ENCODE results near the gene RAB11B. TPM values are rescaled to one million over a fixed set of nuclear protein-coding genes. Genes with fewer than 3 reads are reported as not detected.

The RAB11B gene
- total RNA-seq, 1 experiment from 2014 or later = 91.3 TPM

GRCh38 chr19:8452446-8453123, 62.4 kb downstream of the RAB11B start:
- peaks cover 17% of the 10 kb centered on the region for H3K4me1 ChIP-seq
- no peak overlapping the region for H3K4me3 Mint-ChIP-seq (ENCODE audit: unreplicated experiment)
- H3K27me3 Mint-ChIP-seq (ENCODE audit: insufficient read depth, unreplicated experiment) = no peaks in the 10 kb centered on the region
- H3K36me3 Mint-ChIP-seq (ENCODE audit: insufficient read depth, unreplicated experiment) = peaks cover 67% of the 10 kb centered on the region
- DNase-seq = no peak
- H3K4me1 Mint-ChIP-seq (ENCODE audit: low read depth, unreplicated experiment) = peaks cover 11% of the 10 kb centered on the region
- no peaks in the 10 kb centered on the region for H3K9me3 Mint-ChIP-seq (ENCODE audit: unreplicated experiment)
- no peaks in the 10 kb centered on the region for H3K27me3 ChIP-seq (replicated peaks; ENCODE audit: control insufficient read depth, insufficient read depth, low read length)
- no peaks in the 10 kb centered on the region for H3K9me3 ChIP-seq
- no peak overlapping the region for H3K4me3 ChIP-seq (ENCODE audit: low read depth, low read length)
- ChIA-PET CTCF (interaction anchor here (1.1 kb wide), 1 partner anchor 53 kb away, joined by 3 read pairs; no protein-coding TSS in a partner anchor), POLR2A (interaction anchor here (1.3 kb wide), 1 partner anchor 61 kb away, joined by 5 read pairs; the partner anchor contains the start of gene ZNF414)
- TF ChIP-seq, protein P1, sequence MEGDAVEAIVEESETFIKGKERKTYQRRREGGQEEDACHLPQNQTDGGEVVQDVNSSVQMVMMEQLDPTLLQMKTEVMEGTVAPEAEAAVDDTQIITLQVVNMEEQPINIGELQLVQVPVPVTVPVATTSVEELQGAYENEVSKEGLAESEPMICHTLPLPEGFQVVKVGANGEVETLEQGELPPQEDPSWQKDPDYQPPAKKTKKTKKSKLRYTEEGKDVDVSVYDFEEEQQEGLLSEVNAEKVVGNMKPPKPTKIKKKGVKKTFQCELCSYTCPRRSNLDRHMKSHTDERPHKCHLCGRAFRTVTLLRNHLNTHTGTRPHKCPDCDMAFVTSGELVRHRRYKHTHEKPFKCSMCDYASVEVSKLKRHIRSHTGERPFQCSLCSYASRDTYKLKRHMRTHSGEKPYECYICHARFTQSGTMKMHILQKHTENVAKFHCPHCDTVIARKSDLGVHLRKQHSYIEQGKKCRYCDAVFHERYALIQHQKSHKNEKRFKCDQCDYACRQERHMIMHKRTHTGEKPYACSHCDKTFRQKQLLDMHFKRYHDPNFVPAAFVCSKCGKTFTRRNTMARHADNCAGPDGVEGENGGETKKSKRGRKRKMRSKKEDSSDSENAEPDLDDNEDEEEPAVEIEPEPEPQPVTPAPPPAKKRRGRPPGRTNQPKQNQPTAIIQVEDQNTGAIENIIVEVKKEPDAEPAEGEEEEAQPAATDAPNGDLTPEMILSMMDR (IDR thresholded peaks at IDR 0.05; ENCODE audit: insufficient read depth in 1 of 2, low read depth in 1 of 2, low read length in 1 of 2, severe bottlenecking in 1 of 2, unreplicated experiment in 1 of 2) = no peak
- intact Hi-C loops (cut with micrococcal nuclease; ENCODE audit: unreplicated experiment) = no loop called here
- BruUV-seq (replicated peaks) = no TSS peak
- peaks cover 2% of the 10 kb centered on the region; the same call in 1 of the 2 replicates for H3K36me3 ChIP-seq (ENCODE audit: control insufficient read depth, insufficient read depth, low read length)
- H3K27ac Mint-ChIP-seq (ENCODE audit: unreplicated experiment) = no peak overlapping the region

- H3K4me1 Mint-ChIP-seq (ENCODE audit: low read depth, unreplicated experiment) = peaks cover 21% of the 10 kb centered on the region
- no peak for DNase-seq
- ChIA-PET POLR2A (no interaction called here), CTCF (interaction anchor here (0.6 kb wide), 1 partner anchor 1046 kb away, joined by 3 read pairs; no protein-coding TSS in a partner anchor)
- peaks cover 67% of the 10 kb centered on the region for H3K36me3 Mint-ChIP-seq (ENCODE audit: insufficient read depth, unreplicated experiment)
- Histone ChIP-seq H3K36me3 (ENCODE audit: control insufficient read depth, insufficient read depth, low read length) (peaks cover 2% of the 10 kb centered on the region; the same call in 1 of the 2 replicates), H3K4me3 (ENCODE audit: low read depth, low read length) (no peak overlapping the region), H3K9me3 (no peaks in the 10 kb centered on the region), H3K27me3 (replicated peaks; ENCODE audit: control insufficient read depth, insufficient read depth, low read length) (no peaks in the 10 kb centered on the region), H3K4me1 (peaks cover 28% of the 10 kb centered on the region)
- H3K4me3 Mint-ChIP-seq (ENCODE audit: unreplicated experiment) = no peak overlapping the region
- BruUV-seq (replicated peaks) = no TSS peak
- no peaks in the 10 kb centered on the region for H3K9me3 Mint-ChIP-seq (ENCODE audit: unreplicated experiment)
- no peak overlapping the region for H3K27ac Mint-ChIP-seq (ENCODE audit: unreplicated experiment)
- no peaks in the 10 kb centered on the region for H3K27me3 Mint-ChIP-seq (ENCODE audit: insufficient read depth, unreplicated experiment)
- TF ChIP-seq, protein P1 (IDR thresholded peaks at IDR 0.05; ENCODE audit: insufficient read depth in 1 of 2, low read depth in 1 of 2, low read length in 1 of 2, severe bottlenecking in 1 of 2, unreplicated experiment in 1 of 2) = no peak
- intact Hi-C loops (cut with micrococcal nuclease; ENCODE audit: unreplicated experiment) = no loop called here
These were observed 63.5 kb downstream of the RAB11B start for GRCh38 chr19:8453616-8454015.

Small RNA genes lying within 50 kb of the gene (microRNA-seq; reads per million reads assigned to microRNA genes)
- 0.56 reads per million for gene MIR4999

Other genes with a start within 250 kb of the RAB11B start
- gene FBN3, start 240.8 kb upstream of the RAB11B start, total RNA-seq (2022) = 15.0 and 16.4 TPM in 2 replicates
- 56.8 and 66.9 TPM in 2 replicates for gene CERS4, start 181.0 kb upstream of the RAB11B start, total RNA-seq (2022)
- 81.0 and 87.7 TPM in 2 replicates for gene CD320, start 82.0 kb upstream of the RAB11B start, total RNA-seq (2022)
- 43.7 and 50.2 TPM in 2 replicates for gene NDUFA7, start 69.0 kb upstream of the RAB11B start, total RNA-seq (2022)
- gene RPS28, start 68.9 kb upstream of the RAB11B start, total RNA-seq (2022) = 1,515 and 1,601 TPM in 2 replicates
- 1.1 TPM in 2 replicates for gene KANK3, start 47.1 kb upstream of the RAB11B start, total RNA-seq (2022)
- 0.63 and 1.2 TPM in 2 replicates for gene ANGPTL4, start 26.2 kb upstream of the RAB11B start, total RNA-seq (2022)
- gene MARCHF2, start 22.9 kb downstream of the RAB11B start, total RNA-seq (2022) = 13.8 and 15.2 TPM in 2 replicates
- 271 and 286 TPM in 2 replicates for gene HNRNPM, start 54.6 kb downstream of the RAB11B start, total RNA-seq (2022)
- 0.26 TPM in 1 of 2 replicates, not detected in the other for gene PRAM1, start 112.3 kb downstream of the RAB11B start, total RNA-seq (2022)
- 17.2 and 25.0 TPM in 2 replicates for gene ZNF414, start 123.8 kb downstream of the RAB11B start, total RNA-seq (2022)
- 0.23 and 0.25 TPM in 2 replicates for gene MYO1F, start 187.1 kb downstream of the RAB11B start, total RNA-seq (2022)
- gene ADAMTS10, start 220.4 kb downstream of the RAB11B start, total RNA-seq (2022) = 0.44 and 0.77 TPM in 2 replicates
- not detected in 2 replicates for gene NFILZ, start 240.3 kb downstream of the RAB11B start, total RNA-seq (2022)